Activated CD8-positive, alpha-beta memory T cell treated with anti-CD3 and anti-CD28 coated beads, Interleukin-2, amount 50 U/mL, for 1 hour (primary cell): ENCODE measurements around the gene GTF2B.
"Not testable (repeated sequence)": the region's sequence is repeated elsewhere in the genome, so short reads cannot be mapped to it uniquely, and the experiment has no call there.

Experiments used
- DNase-seq: peaks from one replicate; pipeline ENCODE4 v3.0.0-alpha.2; 2020; ENCODE audit errors: extremely low read depth

Gene GTF2B

DNA sequence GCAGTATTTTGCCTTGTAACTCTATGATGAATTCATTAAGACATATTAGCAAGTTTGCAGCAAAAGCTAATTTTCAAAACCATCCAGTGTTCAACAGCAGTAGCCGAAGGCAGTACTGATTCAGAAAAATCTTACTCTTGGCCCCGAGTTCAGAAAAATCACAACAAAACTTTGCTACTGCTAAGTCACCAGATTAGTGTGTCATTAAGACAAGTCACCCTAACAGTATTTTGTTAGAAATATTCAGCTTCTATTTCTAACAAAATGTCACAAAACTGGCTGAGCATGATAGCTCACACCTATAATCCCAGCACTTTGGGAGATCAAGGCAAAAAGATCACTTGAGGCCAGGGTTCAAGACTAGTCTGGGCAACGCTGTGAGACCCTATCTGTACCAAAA lies 8.2 kb downstream of the GTF2B start:
- no peak for DNase-seq

DNA sequence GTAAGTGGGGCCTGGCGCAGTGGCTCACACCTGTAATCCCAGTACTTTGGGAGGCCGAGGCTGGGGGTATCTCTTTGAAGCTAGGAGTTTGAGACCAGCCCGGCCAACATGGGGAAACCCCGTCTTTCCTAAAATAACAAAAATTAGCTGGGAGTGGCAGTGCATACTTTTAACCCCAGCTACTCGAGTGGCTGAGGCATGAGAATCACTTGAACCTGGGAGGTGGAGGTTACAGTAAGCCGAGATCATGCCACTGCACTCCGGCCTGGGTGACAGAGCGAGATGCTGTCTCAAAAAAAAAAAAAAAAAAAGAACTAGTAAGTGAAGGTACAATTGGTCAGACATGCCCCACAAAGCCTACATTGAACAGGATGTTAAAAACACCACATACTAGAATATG lies 10.7 kb downstream of the GTF2B start:
- DNase-seq, result not testable (repeated sequence)

DNA sequence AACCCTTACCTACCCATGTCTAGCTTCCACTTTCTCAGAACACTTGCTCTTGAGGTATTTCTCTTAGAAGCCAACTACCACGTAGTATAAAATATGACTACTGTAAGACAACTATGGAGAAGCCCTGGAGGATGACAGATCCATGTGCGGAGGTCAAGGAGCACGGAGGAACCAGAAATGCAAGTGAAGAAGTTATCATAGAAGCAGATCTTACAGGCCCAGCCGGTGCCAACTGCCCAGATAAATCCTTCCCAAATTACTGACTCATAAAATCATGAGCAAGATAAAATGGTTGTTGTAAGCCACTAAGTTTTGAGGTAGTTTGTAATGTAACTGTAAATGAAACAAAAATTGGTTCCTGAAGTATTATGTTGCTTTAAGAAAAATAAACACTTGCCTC lies 12.6 kb downstream of the GTF2B start:
- no peak for DNase-seq

- DNase-seq, result no peak
These were observed 13.5 kb downstream of the GTF2B start for GRCh38 chr1:88877911-88878310.

DNA sequence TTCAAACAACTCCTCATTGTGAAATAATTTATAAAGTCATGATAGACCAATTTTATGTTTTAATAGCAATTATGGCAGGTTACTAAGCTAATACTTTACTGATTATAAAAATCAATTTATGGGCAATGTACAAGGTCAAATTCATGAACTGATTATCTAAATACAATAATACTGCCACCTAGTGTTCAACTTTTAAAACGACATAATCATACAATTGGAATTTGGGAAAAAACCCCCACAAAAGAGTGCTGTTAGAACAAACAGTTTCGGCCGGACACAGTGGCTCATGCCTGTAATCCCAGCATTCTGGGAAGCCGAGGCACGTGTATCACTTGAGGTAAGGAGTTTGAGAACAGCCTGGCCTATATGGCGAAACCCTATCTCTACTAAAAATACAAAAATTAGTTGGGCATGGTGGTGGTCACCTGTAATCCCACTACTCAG lies 14.0 kb downstream of the GTF2B start:
- DNase-seq, result no peak

GRCh38 chr1:88876573-88877365 lies 14.6 kb downstream of the GTF2B start:
- DNase-seq, result no peak

DNA sequence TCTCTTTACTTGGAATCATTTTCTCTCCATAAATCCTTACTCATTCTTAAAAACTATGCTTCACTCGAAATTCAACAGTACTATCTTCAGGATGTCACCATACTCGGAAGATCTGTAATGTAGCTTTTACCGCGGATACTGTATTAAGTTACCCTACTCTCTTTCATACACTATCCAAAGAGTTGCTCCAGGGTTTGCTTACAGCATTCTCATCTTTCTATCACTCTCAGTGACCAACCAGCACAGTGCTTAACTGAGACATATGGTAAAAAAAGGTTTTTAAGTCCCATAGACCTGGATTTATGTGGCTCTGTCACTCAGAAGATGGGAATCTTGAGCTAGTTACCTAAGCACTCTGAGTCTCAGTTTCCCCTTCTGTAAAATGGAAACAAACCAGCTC lies 15.8 kb downstream of the GTF2B start:
- DNase-seq, result no peak

DNA sequence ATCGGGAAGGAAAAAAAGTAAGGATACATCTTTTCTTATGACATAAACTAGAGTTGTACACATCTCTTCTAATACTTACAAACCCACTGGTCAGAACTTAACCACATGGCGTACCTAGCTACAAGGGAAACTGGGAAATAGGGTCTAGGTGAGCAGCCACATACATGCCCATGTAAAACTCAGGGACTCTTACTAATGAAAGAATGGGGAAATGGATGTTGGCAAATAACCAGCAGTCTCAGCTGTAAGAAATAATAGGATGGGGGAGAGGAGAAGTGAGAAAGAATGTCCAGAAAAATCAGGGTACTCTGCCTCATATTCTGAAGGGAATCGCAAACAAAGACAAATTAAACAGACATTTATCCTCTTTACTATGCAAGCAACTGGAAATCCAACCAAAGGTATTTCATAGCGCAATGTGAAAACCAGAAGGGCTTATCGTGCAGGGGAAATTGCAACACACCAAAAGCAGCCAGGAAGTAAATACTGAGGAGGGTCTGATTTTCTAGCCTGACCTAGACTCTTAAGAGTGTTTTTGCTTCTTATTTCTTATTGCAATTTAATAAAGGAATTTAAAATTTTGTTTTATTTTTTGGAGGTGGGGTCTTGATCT lies 17.5 kb downstream of the GTF2B start:
- DNase-seq, result no peak

- DNase-seq, result not testable (repeated sequence)
These were observed 21.7 kb downstream of the GTF2B start for GRCh38 chr1:88869644-88870043.

- DNase-seq, result no peak
These were observed 23.4 kb downstream of the GTF2B start for GRCh38 chr1:88867743-88868521.

DNA sequence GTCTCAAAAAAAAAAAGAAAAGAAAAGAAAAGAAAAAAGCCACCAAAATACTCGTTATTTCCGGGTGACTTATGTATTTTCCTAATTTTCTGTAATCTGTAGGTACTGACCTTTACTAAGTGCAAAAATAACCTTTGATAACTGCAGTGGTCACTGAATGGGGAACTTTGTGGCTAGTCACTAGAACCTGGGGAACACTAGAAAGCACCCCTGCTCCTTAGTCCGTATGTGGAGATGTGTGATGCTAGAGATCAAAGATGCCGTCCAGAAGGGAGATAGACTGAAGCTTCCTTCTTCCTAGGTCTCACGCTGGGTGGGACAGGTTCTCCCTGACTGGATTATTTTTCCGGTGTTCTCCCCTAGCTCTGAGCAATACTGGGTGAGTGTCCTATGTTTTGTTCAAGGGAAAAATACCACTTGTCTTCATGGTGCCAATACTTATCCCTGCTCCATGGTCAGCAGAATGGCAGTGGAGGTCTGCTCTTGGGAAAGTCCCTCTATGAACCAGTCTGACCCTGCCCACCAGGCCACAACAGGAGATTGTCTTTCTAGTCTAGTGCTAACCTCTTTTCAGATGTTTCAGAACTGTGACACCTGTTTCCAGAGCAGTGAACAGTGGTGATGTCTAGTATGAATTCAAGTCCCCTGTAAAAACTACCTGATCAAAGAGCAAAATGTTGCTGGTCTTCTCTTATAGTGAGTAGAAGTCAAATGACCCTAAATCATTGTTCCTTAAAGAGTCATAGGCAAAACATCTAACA lies 39.9 kb downstream of the GTF2B start:
- DNase-seq, result no peak

- DNase-seq, result no peak
These were observed 43.7 kb downstream of the GTF2B start for GRCh38 chr1:88847643-88848042.

- no peak for DNase-seq
These were observed 65.6 kb downstream of the GTF2B start for GRCh38 chr1:88825721-88826120.

- not testable (repeated sequence) for DNase-seq
These were observed 71.7 kb downstream of the GTF2B start for GRCh38 chr1:88819642-88820041.

DNA sequence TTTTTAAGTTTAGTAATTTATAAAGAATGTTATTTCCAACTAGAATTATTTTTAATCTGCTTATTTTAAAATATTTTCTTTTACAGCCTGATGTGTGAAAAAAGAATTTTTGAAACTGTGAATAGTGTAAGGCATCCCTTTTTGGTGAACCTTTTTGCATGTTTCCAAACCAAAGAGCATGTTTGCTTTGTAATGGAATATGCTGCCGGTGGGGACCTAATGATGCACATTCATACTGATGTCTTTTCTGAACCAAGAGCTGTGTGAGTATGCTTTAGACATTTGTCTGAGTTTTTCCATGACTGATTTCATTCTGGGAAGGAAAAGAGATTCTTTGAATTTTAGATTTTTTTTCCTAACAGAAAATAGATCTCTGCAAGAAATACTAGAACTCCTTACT lies 77.9 kb downstream of the GTF2B start:
- no peak for DNase-seq

GRCh38 chr1:88812366-88812765 lies 79.0 kb downstream of the GTF2B start:
- DNase-seq, result no peak

- no peak for DNase-seq
These were observed 87.9 kb downstream of the GTF2B start for GRCh38 chr1:88803444-88803843.

- no peak for DNase-seq
These were observed 88.4 kb downstream of the GTF2B start for GRCh38 chr1:88802950-88803349.
